ENCODE results near the gene TERT.

TERT gene

GRCh38 chr5:1281038-1281882, 13.6 kb downstream of the TERT start:
- in situ Hi-C loops (cut with MboI; ENCODE audit: low pct_unique_long_range_greater_than_20kb, low sequenced_read_pairs, unreplicated experiment): no loop called here
- DNase-seq (ENCODE audit: low spot score): no peak
- TF ChIP-seq, protein P1, sequence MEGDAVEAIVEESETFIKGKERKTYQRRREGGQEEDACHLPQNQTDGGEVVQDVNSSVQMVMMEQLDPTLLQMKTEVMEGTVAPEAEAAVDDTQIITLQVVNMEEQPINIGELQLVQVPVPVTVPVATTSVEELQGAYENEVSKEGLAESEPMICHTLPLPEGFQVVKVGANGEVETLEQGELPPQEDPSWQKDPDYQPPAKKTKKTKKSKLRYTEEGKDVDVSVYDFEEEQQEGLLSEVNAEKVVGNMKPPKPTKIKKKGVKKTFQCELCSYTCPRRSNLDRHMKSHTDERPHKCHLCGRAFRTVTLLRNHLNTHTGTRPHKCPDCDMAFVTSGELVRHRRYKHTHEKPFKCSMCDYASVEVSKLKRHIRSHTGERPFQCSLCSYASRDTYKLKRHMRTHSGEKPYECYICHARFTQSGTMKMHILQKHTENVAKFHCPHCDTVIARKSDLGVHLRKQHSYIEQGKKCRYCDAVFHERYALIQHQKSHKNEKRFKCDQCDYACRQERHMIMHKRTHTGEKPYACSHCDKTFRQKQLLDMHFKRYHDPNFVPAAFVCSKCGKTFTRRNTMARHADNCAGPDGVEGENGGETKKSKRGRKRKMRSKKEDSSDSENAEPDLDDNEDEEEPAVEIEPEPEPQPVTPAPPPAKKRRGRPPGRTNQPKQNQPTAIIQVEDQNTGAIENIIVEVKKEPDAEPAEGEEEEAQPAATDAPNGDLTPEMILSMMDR (IDR thresholded peaks at IDR 0.05; ENCODE audit: extremely low read depth, insufficient read depth, missing control alignments): no peak

- TF ChIP-seq, protein P1 (IDR thresholded peaks at IDR 0.05; ENCODE audit: extremely low read depth, insufficient read depth, missing control alignments): no peak
- DNase-seq (ENCODE audit: low spot score): no peak
- in situ Hi-C loops (cut with MboI; ENCODE audit: low pct_unique_long_range_greater_than_20kb, low sequenced_read_pairs, unreplicated experiment): no loop called here
These were observed 14.5 kb downstream of the TERT start for GRCh38 chr5:1280177-1281037.

GRCh38 chr5:1279443-1280151, 15.3 kb downstream of the TERT start:
- TF ChIP-seq, protein P1 (IDR thresholded peaks at IDR 0.05; ENCODE audit: extremely low read depth, insufficient read depth, missing control alignments): no peak
- in situ Hi-C loops (cut with MboI; ENCODE audit: low pct_unique_long_range_greater_than_20kb, low sequenced_read_pairs, unreplicated experiment): no loop called here
- DNase-seq (ENCODE audit: low spot score): no peak

DNA sequence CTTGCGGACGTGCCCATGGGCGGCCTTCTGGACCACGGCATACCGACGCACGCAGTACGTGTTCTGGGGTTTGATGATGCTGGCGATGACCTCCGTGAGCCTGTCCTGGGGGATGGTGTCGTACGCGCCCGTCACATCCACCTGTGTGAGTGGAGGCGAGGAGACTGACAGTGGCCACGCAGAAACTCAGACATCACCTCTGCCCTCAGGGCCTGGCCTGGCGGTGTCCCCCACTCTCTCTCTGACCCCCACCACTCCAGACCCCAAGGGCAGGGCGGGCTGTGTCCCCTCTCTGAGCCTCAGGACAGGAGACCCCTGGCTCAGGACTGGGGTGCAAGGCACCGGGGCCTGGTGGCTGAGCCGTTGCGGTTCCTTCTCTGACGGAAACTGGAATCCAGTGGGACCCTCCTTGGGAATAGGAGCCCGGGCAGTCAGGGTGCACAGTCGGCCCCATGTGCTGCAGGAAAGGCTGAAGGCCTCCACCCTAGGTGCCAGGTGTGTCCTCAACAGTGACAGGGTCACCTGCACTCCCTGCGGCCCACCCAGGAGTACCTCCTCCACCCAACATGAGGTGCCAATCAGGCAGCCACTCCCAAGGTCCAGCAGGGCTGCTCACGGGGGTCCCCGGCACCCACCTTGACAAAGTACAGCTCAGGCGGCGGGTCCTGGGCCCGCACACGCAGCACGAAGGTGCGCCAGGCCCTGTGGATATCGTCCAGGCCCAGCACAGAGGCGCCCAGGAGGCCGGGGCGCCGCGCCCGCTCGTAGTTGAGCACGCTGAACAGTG, 16.0 kb downstream of the TERT start:
- TF ChIP-seq, protein P1 (IDR thresholded peaks at IDR 0.05; ENCODE audit: extremely low read depth, insufficient read depth, missing control alignments): no peak
- DNase-seq (ENCODE audit: low spot score): no peak
- in situ Hi-C loops (cut with MboI; ENCODE audit: low pct_unique_long_range_greater_than_20kb, low sequenced_read_pairs, unreplicated experiment): no loop called here

DNA sequence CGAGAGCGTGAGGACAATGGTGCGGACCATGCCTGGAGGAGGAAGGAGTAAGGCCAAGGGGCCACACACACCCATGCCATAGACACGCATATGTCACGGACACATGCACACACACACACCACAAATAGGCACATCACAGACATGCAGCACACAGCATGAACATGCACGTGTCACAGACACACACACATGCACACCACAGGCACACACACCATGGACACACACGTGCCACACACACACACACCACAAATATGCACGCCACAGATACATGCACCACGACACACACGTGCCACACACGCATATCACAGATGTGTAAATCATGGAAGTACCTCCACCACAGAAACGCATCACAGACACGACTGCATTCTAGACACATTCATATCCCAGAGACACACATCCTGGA, 16.7 kb downstream of the TERT start:
- DNase-seq (ENCODE audit: low spot score): no peak
- in situ Hi-C loops (cut with MboI; ENCODE audit: low pct_unique_long_range_greater_than_20kb, low sequenced_read_pairs, unreplicated experiment): no loop called here

More for the DNA sequence above, 16.7 kb downstream of the TERT start:
- TF ChIP-seq, protein P1 (IDR thresholded peaks at IDR 0.05; ENCODE audit: extremely low read depth, insufficient read depth, missing control alignments): no peak
